Liver (tissue), 9 donors: ENCODE results near the gene DAPK2. TPM values are rescaled to one million over a fixed set of nuclear protein-coding genes. Genes with fewer than 3 reads are reported as not detected.

ENCODE experiments used
- DNase-seq: peaks from one replicate; pipeline ENCODE4 v3.0.0-alpha.2; 2017; ENCODE audit warnings: low spot score
- H3K27ac ChIP-seq, 2 donors: one replicate each; pipeline ENCODE4 v1.7.0; 2013; ENCODE audit warnings: inconsistent platforms in 2 of 2, low read length in 2 of 2, control low read depth in 1 of 2, low read depth in 1 of 2, mild to moderate bottlenecking in 1 of 2
- H3K27me3 ChIP-seq, 4 donors: one replicate each; pipeline versions ENCODE4 v1.6.1 to v1.7.0; 2013; ENCODE audit warnings: low read length in 3 of 4, inconsistent platforms in 1 of 4, mild to moderate bottlenecking in 1 of 4, moderate library complexity in 1 of 4; ENCODE audit not compliant: control insufficient read depth in 4 of 4, insufficient read depth in 4 of 4
- H3K36me3 ChIP-seq, 4 donors: one replicate each; pipeline versions ENCODE4 v1.6.1 to v1.7.0; 2013; ENCODE audit warnings: low read length in 3 of 4, mild to moderate bottlenecking in 3 of 4, low read depth in 1 of 4, moderate library complexity in 1 of 4; ENCODE audit not compliant: control insufficient read depth in 4 of 4, insufficient read depth in 3 of 4
- H3K4me1 ChIP-seq, 4 donors: one replicate each; pipeline versions ENCODE4 v1.6.1 to v1.7.0; 2013; ENCODE audit warnings: low read length in 3 of 4, mild to moderate bottlenecking in 3 of 4, moderate library complexity in 1 of 4; ENCODE audit not compliant: control insufficient read depth in 4 of 4, insufficient read depth in 4 of 4
- H3K4me3 ChIP-seq, 3 donors: one replicate each; pipeline versions ENCODE4 v1.6.1 to v1.7.0; 2013; ENCODE audit warnings: low read length in 3 of 3, control low read depth in 1 of 3, low read depth in 1 of 3, mild to moderate bottlenecking in 1 of 3
- H3K9ac ChIP-seq, 2 donors: one replicate each; pipeline ENCODE4 v1.7.0; 2013; ENCODE audit warnings: low read length in 2 of 2, mild to moderate bottlenecking in 2 of 2, moderate library complexity in 2 of 2, control low read depth in 1 of 2, low read depth in 1 of 2
- H3K9me3 ChIP-seq, 4 donors: one replicate each; pipeline versions ENCODE4 v1.6.1 to v1.7.0; 2013; ENCODE audit warnings: low read length in 3 of 4; ENCODE audit not compliant: control insufficient read depth in 4 of 4
- EGR1 ChIP-seq, 2 donors: IDR thresholded peaks; 2 replicates each; pipeline ENCODE4 v1.6.1; 2016 to 2018; ENCODE audit warnings: antibody characterized with exemption in 2 of 2, low read depth in 2 of 2
- FOXA1 ChIP-seq: IDR thresholded peaks from 2 replicates; pipeline ENCODE4 v1.6.1; 2016; ENCODE audit warnings: antibody characterized with exemption
- FOXA2 ChIP-seq: IDR thresholded peaks from 2 replicates; pipeline ENCODE4 v1.6.1; 2016; ENCODE audit warnings: antibody characterized with exemption
- GABPA ChIP-seq, 2 donors: IDR thresholded peaks in 1 of 2; conservative IDR thresholded peaks in 1 of 2; 2 replicates each; pipeline ENCODE4 v1.6.1; 2016; ENCODE audit warnings: antibody characterized with exemption in 2 of 2, mild to moderate bottlenecking in 1 of 2, moderate library complexity in 1 of 2
- HNF4A ChIP-seq, 2 donors: conservative IDR thresholded peaks; 2 replicates each; pipeline ENCODE4 v1.6.1; 2016; ENCODE audit warnings: antibody characterized with exemption in 2 of 2, mild to moderate bottlenecking in 2 of 2
- HNF4G ChIP-seq: IDR thresholded peaks from 2 replicates; pipeline ENCODE4 v1.6.1; 2016; ENCODE audit warnings: antibody characterized with exemption
- NR2F2 ChIP-seq: IDR thresholded peaks from 2 replicates; pipeline ENCODE4 v1.6.1; 2016; ENCODE audit warnings: antibody characterized with exemption
- RAD21 ChIP-seq, 2 donors: IDR thresholded peaks; 2 replicates each; pipeline ENCODE4 v1.6.1; 2016; ENCODE audit warnings: antibody characterized with exemption in 2 of 2, mild to moderate bottlenecking in 2 of 2
- RXRA ChIP-seq, 2 donors: IDR thresholded peaks; 2 replicates each; pipeline ENCODE4 v1.6.1; 2017 to 2018; ENCODE audit warnings: antibody characterized with exemption in 2 of 2, mild to moderate bottlenecking in 1 of 2
- SP1 ChIP-seq: IDR thresholded peaks from 2 replicates; pipeline ENCODE4 v1.6.1; 2018; ENCODE audit warnings: antibody characterized with exemption, mild to moderate bottlenecking
- TAF1 ChIP-seq: conservative IDR thresholded peaks from 2 replicates; pipeline ENCODE4 v1.6.1; 2016; ENCODE audit warnings: antibody characterized with exemption, mild to moderate bottlenecking
- YY1 ChIP-seq: IDR thresholded peaks from 2 replicates; pipeline ENCODE4 v1.6.1; 2016; ENCODE audit warnings: antibody characterized with exemption, mild to moderate bottlenecking
- WGBS: extraction: QIAGEN DNeasy Blood & Tissue Kit; methylation state at CpG from one replicate; pipeline ENCODE4 v1.1.7; 2013; 5-methylcytosine and 5-hydroxymethylcytosine counted together
- polyA plus RNA-seq, 2 donors: library from polyadenylated mRNA; stranded (reverse) in 1 of 2; unstranded in 1 of 2; fragments of 200-250 nt in 1 of 2; fragments of >200 nt in 1 of 2; fragmentation: Nextera tagmentation in 1 of 2; extraction: Ambion mirVana in 1 of 2; gene quantifications; one replicate each; pipeline versions ENCODE4 v1.2.1 to v1.2.3, GENCODE V29; 2013 to 2015
- total RNA-seq, 2 donors: library from RNA; depleted of rRNA; stranded (reverse); fragments of >200 nt; gene quantifications; one replicate each; pipeline ENCODE4 v1.2.3, GENCODE V29; 2014
- TF ChIP-seq, protein P1 (sequence below): IDR thresholded peaks from 2 replicates; pipeline ENCODE4 v1.6.1; 2016; ENCODE audit warnings: antibody characterized with exemption, mild to moderate bottlenecking
- TF ChIP-seq, protein P2 (sequence below): IDR thresholded peaks from 2 replicates; pipeline ENCODE4 v1.6.1; 2016; ENCODE audit warnings: antibody characterized with exemption
- TF ChIP-seq, protein P3 (sequence below): fragments of 150-350 bp; IDR thresholded peaks from 2 replicates; pipeline ENCODE4 v1.5.1; 2017; ENCODE audit warnings: improper control_type of control experiment, low read depth, low read length; ENCODE audit not compliant: missing input control
- TF ChIP-seq, protein P4 (sequence below): IDR thresholded peaks from 2 replicates; pipeline ENCODE4 v1.6.1; 2016; ENCODE audit warnings: antibody characterized with exemption
- TF ChIP-seq, protein P5 (sequence below): IDR thresholded peaks from 2 replicates; pipeline ENCODE4 v1.6.1; 2016; ENCODE audit warnings: antibody characterized with exemption
- donor health status: healthy.
- donor health status: healthy.
- donor health status: healthy.
- donor health status: healthy.
- donor health status: healthy.

Gene DAPK2
- total and polyA plus RNA-seq, 4 donors: 1.0 to 3.6 (median 1.1) TPM

DNA sequence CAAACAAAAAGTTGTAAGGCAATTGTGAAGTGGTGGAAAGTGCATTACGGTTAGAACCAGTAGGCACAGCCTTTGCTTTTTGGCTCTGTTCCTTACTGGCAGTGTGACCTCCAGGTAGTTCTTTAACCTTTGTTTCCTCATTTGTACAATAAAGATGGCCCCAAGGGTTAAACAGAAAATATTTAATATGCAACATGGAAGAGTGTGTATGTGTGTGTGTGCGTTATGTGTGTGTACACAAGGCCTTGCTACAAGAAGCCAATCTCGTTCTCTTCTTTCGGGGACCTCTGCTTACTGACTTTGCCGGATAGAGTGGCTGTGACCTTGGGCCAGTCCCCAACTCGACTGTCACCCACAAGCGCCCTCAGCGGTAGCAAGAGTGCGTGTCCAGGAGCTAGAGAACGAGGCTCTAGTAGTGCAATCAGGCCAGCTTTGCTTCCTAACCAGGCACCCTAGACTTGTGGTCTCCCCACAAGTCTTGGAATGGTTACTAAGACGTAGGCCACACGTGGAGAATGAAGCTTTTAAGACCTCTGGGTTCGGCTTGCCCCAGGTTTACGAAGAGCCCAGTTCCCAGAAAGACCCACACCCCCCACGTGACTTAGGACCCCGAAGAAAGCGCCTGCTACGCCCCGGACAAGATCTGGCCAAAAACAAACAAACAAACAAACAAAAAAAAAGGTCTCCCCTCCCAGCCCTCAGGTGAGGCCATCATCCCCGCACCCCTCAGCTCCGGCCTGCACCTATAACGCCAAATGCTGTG is 46.8 kb upstream of the DAPK2 start:
- Histone ChIP-seq H3K4me1 (peaks cover 6 to 51% (median 46%) of the 10 kb centered on the region in 4 donors), H3K9me3 (no peaks in the 10 kb centered on the region), H3K9ac (peak overlapping the region; percentile 86), H3K27ac (peak overlapping the region; percentile 79 to 93), H3K27me3 (no peaks in the 10 kb centered on the region), H3K36me3 (peaks cover 0 to 8% (median 4%) of the 10 kb centered on the region in 4 donors), H3K4me3 (peak overlapping the region; percentile 79 to 92 (median 81))
- DNase-seq: peak; percentile 69
- TF ChIP-seq FOXA2 (no peak), SP1 (peak; percentile 60), YY1 (peak; percentile 52), FOXA1 (no peak), TAF1 (peak; percentile 25), RAD21 (IDR thresholded peaks at IDR 0.05) (peak in 1 of 2 donors; percentile 2), RXRA (IDR thresholded peaks at IDR 0.05) (peak; percentile 81 to 90), HNF4G (no peak), NR2F2 (no peak), EGR1 (IDR thresholded peaks at IDR 0.05; ENCODE audit: low read depth in 2 of 2) (no peak), GABPA (IDR thresholded peaks at IDR 0.05 in 1 of 2, conservative IDR thresholded peaks at IDR 0.05 in 1 of 2) (no peak), HNF4A (conservative IDR thresholded peaks at IDR 0.05) (peak; percentile 45 to 50)
- TF ChIP-seq, protein P1, sequence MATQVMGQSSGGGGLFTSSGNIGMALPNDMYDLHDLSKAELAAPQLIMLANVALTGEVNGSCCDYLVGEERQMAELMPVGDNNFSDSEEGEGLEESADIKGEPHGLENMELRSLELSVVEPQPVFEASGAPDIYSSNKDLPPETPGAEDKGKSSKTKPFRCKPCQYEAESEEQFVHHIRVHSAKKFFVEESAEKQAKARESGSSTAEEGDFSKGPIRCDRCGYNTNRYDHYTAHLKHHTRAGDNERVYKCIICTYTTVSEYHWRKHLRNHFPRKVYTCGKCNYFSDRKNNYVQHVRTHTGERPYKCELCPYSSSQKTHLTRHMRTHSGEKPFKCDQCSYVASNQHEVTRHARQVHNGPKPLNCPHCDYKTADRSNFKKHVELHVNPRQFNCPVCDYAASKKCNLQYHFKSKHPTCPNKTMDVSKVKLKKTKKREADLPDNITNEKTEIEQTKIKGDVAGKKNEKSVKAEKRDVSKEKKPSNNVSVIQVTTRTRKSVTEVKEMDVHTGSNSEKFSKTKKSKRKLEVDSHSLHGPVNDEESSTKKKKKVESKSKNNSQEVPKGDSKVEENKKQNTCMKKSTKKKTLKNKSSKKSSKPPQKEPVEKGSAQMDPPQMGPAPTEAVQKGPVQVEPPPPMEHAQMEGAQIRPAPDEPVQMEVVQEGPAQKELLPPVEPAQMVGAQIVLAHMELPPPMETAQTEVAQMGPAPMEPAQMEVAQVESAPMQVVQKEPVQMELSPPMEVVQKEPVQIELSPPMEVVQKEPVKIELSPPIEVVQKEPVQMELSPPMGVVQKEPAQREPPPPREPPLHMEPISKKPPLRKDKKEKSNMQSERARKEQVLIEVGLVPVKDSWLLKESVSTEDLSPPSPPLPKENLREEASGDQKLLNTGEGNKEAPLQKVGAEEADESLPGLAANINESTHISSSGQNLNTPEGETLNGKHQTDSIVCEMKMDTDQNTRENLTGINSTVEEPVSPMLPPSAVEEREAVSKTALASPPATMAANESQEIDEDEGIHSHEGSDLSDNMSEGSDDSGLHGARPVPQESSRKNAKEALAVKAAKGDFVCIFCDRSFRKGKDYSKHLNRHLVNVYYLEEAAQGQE: no peak
- TF ChIP-seq, protein P2, sequence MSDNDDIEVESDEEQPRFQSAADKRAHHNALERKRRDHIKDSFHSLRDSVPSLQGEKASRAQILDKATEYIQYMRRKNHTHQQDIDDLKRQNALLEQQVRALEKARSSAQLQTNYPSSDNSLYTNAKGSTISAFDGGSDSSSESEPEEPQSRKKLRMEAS: peak; percentile 43
- TF ChIP-seq, protein P3, sequence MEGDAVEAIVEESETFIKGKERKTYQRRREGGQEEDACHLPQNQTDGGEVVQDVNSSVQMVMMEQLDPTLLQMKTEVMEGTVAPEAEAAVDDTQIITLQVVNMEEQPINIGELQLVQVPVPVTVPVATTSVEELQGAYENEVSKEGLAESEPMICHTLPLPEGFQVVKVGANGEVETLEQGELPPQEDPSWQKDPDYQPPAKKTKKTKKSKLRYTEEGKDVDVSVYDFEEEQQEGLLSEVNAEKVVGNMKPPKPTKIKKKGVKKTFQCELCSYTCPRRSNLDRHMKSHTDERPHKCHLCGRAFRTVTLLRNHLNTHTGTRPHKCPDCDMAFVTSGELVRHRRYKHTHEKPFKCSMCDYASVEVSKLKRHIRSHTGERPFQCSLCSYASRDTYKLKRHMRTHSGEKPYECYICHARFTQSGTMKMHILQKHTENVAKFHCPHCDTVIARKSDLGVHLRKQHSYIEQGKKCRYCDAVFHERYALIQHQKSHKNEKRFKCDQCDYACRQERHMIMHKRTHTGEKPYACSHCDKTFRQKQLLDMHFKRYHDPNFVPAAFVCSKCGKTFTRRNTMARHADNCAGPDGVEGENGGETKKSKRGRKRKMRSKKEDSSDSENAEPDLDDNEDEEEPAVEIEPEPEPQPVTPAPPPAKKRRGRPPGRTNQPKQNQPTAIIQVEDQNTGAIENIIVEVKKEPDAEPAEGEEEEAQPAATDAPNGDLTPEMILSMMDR: no peak
- TF ChIP-seq, protein P4, sequence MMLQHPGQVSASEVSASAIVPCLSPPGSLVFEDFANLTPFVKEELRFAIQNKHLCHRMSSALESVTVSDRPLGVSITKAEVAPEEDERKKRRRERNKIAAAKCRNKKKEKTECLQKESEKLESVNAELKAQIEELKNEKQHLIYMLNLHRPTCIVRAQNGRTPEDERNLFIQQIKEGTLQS: no peak
- TF ChIP-seq, protein P5, sequence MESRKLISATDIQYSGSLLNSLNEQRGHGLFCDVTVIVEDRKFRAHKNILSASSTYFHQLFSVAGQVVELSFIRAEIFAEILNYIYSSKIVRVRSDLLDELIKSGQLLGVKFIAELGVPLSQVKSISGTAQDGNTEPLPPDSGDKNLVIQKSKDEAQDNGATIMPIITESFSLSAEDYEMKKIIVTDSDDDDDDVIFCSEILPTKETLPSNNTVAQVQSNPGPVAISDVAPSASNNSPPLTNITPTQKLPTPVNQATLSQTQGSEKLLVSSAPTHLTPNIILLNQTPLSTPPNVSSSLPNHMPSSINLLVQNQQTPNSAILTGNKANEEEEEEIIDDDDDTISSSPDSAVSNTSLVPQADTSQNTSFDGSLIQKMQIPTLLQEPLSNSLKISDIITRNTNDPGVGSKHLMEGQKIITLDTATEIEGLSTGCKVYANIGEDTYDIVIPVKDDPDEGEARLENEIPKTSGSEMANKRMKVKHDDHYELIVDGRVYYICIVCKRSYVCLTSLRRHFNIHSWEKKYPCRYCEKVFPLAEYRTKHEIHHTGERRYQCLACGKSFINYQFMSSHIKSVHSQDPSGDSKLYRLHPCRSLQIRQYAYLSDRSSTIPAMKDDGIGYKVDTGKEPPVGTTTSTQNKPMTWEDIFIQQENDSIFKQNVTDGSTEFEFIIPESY: no peak
- 2% methylated on average over 22 of the region's 22 CpGs for WGBS
